ENCODE data around the gene SLC25A30. TPM values are rescaled to one million over a fixed set of nuclear protein-coding genes. Genes with fewer than 3 reads are reported as not detected.

Gene SLC25A30
- total RNA-seq, 2 donors from 2014 or later: 12.6 to 14.2 TPM

- no peaks in the 10 kb centered on the region for H3K9me3 ChIP-seq
- peak overlapping the region in 1 of 2 donors; percentile 2 for H3K27ac ChIP-seq
- DNase-seq (ENCODE audit: low spot score): no peak
- WGBS: 81% methylated on average over 4 of the region's 4 CpGs
- no peak for TF ChIP-seq POLR2A (IDR thresholded peaks at IDR 0.05)
- TF ChIP-seq CTCF (IDR thresholded peaks at IDR 0.05): no peak
- no peak for TF ChIP-seq POLR2AphosphoS5 (IDR thresholded peaks at IDR 0.05)
- intact Hi-C loops (cut with DNase I): no loop called here
- H3K4me1 ChIP-seq (replicated peaks): no peaks in the 10 kb centered on the region
- no peaks in the 10 kb centered on the region for H3K36me3 ChIP-seq
- no peaks in the 10 kb centered on the region for H3K27me3 ChIP-seq (replicated peaks; ENCODE audit: insufficient read depth)
- no peak overlapping the region for H3K4me3 ChIP-seq
Observed at GRCh38 chr13:45369116-45369515, 49.1 kb downstream of the SLC25A30 start.

- peak; percentile 59 for DNase-seq (ENCODE audit: low spot score)
- 11% methylated on average over 3 of the region's 3 CpGs for WGBS
- no peaks in the 10 kb centered on the region for H3K27me3 ChIP-seq (replicated peaks; ENCODE audit: insufficient read depth)
- intact Hi-C loops (cut with DNase I): no loop called here
- no peaks in the 10 kb centered on the region for H3K4me1 ChIP-seq (replicated peaks)
- H3K4me3 ChIP-seq: no peak overlapping the region
- TF ChIP-seq POLR2A (IDR thresholded peaks at IDR 0.05) (peak; percentile 8), POLR2AphosphoS5 (IDR thresholded peaks at IDR 0.05) (peak; percentile 65), CTCF (IDR thresholded peaks at IDR 0.05) (no peak)
- H3K27ac ChIP-seq: peak overlapping the region in 1 of 2 donors; percentile 2
- no peaks in the 10 kb centered on the region for H3K9me3 ChIP-seq
- H3K36me3 ChIP-seq: no peaks in the 10 kb centered on the region
Observed at GRCh38 chr13:45368571-45368970, 49.6 kb downstream of the SLC25A30 start.

GRCh38 chr13:45368005-45368404 is 50.2 kb downstream of the SLC25A30 start:
- DNase-seq (ENCODE audit: low spot score): no peak
- H3K36me3 ChIP-seq: no peaks in the 10 kb centered on the region
- intact Hi-C loops (cut with DNase I): no loop called here
- WGBS: 90% methylated on average over 4 of the region's 4 CpGs
- H3K27me3 ChIP-seq (replicated peaks; ENCODE audit: insufficient read depth): no peaks in the 10 kb centered on the region
- H3K9me3 ChIP-seq: no peaks in the 10 kb centered on the region
- H3K27ac ChIP-seq: peak overlapping the region in 1 of 2 donors; percentile 2
- no peaks in the 10 kb centered on the region for H3K4me1 ChIP-seq (replicated peaks)
- TF ChIP-seq CTCF (IDR thresholded peaks at IDR 0.05) (no peak), POLR2AphosphoS5 (IDR thresholded peaks at IDR 0.05) (no peak), POLR2A (IDR thresholded peaks at IDR 0.05) (no peak)
- H3K4me3 ChIP-seq: no peak overlapping the region

GRCh38 chr13:45367358-45367757 is 50.8 kb downstream of the SLC25A30 start:
- no peaks in the 10 kb centered on the region for H3K36me3 ChIP-seq
- no peak overlapping the region for H3K4me3 ChIP-seq
- no peaks in the 10 kb centered on the region for H3K9me3 ChIP-seq
- H3K27me3 ChIP-seq (replicated peaks; ENCODE audit: insufficient read depth): no peaks in the 10 kb centered on the region
- no peaks in the 10 kb centered on the region for H3K4me1 ChIP-seq (replicated peaks)
- H3K27ac ChIP-seq: no peak overlapping the region
- intact Hi-C loops (cut with DNase I): no loop called here
- peak; percentile 37 for TF ChIP-seq POLR2AphosphoS5 (IDR thresholded peaks at IDR 0.05)
- no peak for TF ChIP-seq CTCF (IDR thresholded peaks at IDR 0.05)
- no peak for TF ChIP-seq POLR2A (IDR thresholded peaks at IDR 0.05)
- peak; percentile 64 for DNase-seq (ENCODE audit: low spot score)
- 51% methylated on average over 2 of the region's 2 CpGs for WGBS

GRCh38 chr13:45365558-45365885 is 52.7 kb downstream of the SLC25A30 start:
- no peak overlapping the region for H3K4me3 ChIP-seq
- TF ChIP-seq POLR2A (IDR thresholded peaks at IDR 0.05) (no peak), POLR2AphosphoS5 (IDR thresholded peaks at IDR 0.05) (no peak), CTCF (IDR thresholded peaks at IDR 0.05) (no peak)
- H3K4me1 ChIP-seq (replicated peaks): no peaks in the 10 kb centered on the region
- no peaks in the 10 kb centered on the region for H3K27me3 ChIP-seq (replicated peaks; ENCODE audit: insufficient read depth)
- no peaks in the 10 kb centered on the region for H3K9me3 ChIP-seq
- no peaks in the 10 kb centered on the region for H3K36me3 ChIP-seq
- intact Hi-C loops (cut with DNase I): no loop called here
- H3K27ac ChIP-seq: no peak overlapping the region
- no peak for DNase-seq (ENCODE audit: low spot score)
- WGBS: 100% methylated on average over 4 of the region's 4 CpGs

Measured in prostate gland (tissue), 2 donors.